Aorta (tissue), 5 donors: ENCODE results near the gene CGNL1. TPM values are rescaled to one million over a fixed set of nuclear protein-coding genes. Genes with fewer than 3 reads are reported as not detected.

ENCODE experiments used
- ATAC-seq: fragments of 200-7000 bp; cut with Tn5 transposase; one replicate; pipeline ENCODE4 v1.9.1; 2022; ENCODE audit warnings: moderate library complexity; ENCODE audit not compliant: low FRiP score
- DNase-seq, 2 donors: peaks; one replicate each; pipeline ENCODE4 v3.0.0-alpha.2; 2020
- H3K27ac ChIP-seq, 2 donors: one replicate each; pipeline ENCODE4 v1.5.1; 2013; ENCODE audit warnings: low read length in 2 of 2, mild to moderate bottlenecking in 2 of 2, moderate library complexity in 2 of 2, control low read depth in 1 of 2, inconsistent platforms in 1 of 2, low read depth in 1 of 2
- H3K27me3 ChIP-seq, 2 donors: one replicate each; pipeline ENCODE4 v1.6.1; 2013; ENCODE audit warnings: control low read depth in 1 of 2, low read length in 1 of 2, mild to moderate bottlenecking in 1 of 2, moderate library complexity in 1 of 2; ENCODE audit not compliant: insufficient read depth in 2 of 2, control insufficient read depth in 1 of 2
- H3K36me3 ChIP-seq, 2 donors: one replicate each; pipeline ENCODE4 v1.6.1; 2013; ENCODE audit warnings: control low read depth in 1 of 2, low read length in 1 of 2, mild to moderate bottlenecking in 1 of 2; ENCODE audit not compliant: insufficient read depth in 2 of 2, control insufficient read depth in 1 of 2
- H3K4me1 ChIP-seq, 2 donors: one replicate each; pipeline ENCODE4 v1.6.1; 2013; ENCODE audit warnings: low read length in 2 of 2, control low read depth in 1 of 2, mild to moderate bottlenecking in 1 of 2, moderate library complexity in 1 of 2; ENCODE audit not compliant: insufficient read depth in 2 of 2, control insufficient read depth in 1 of 2
- H3K4me3 ChIP-seq, 2 donors: one replicate each; pipeline ENCODE4 v1.5.1; 2013; ENCODE audit warnings: low read length in 2 of 2, control low read depth in 1 of 2, mild to moderate bottlenecking in 1 of 2
- H3K9me3 ChIP-seq: one replicate; pipeline ENCODE4 v1.6.1; 2013; ENCODE audit warnings: mild to moderate bottlenecking, low read length; ENCODE audit not compliant: control insufficient read depth
- WGBS, 2 donors: extraction: QIAGEN DNeasy Blood & Tissue Kit; methylation state at CpG; one replicate each; pipeline ENCODE4 v1.1.7; 2013; 5-methylcytosine and 5-hydroxymethylcytosine counted together
- intact Hi-C, 2 donors: fragments of 100-400 bp; cut with DNase I; formaldehyde crosslinking; loops; one replicate each; pipeline versions ENCODE4 v1.14.2 to v1.15.0; 2022
- polyA plus RNA-seq, 2 donors: library from polyadenylated mRNA; stranded (reverse); fragments of 200-250 nt; gene quantifications; one replicate each; pipeline ENCODE4 v1.2.3, GENCODE V29; 2013
- total RNA-seq, 2 donors: library from RNA; stranded (reverse); fragmentation: NEBNext Ultra II Directional; extraction: Animal tissue kit (Norgen Biotek cat#: 25700); gene quantifications; one replicate each; pipeline ENCODE4 v1.2.1, GENCODE V29; 2021
- donor health status: healthy with polysubstance abuse.
- donor health status: Bipolar disorder and iron deficiency.
- donor health status: DM: no; HTN: no; CAD: no.
- donor health status: DM: no; HTN: no; CAD: no.
- donor health status: DM: yes; HTN: yes; CAD: no.

Gene CGNL1
- total and polyA plus RNA-seq, 4 donors: 4.1 to 46.3 (median 12.4) TPM

DNA sequence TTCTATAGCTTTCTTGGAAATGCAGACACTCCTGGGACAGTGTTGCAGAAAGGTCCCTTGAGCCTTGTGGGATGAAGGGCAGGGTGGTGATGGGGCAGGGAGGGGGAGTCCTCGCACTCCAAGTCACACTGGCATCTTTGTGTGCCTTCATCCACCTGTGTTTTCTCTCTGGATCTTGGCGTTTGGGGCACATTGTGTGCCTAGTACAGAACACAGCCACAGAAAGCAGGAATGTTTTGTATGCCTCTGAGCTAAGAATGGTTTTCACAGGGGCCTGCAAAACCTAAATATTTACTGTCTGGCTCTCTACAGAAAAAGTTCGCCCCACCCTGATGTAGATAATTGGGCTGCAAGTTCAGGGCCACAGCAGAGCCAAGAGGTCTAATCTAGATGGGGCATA is 221.1 kb downstream of the CGNL1 start:
- no peak overlapping the region for H3K27ac ChIP-seq
- H3K9me3 ChIP-seq: no peaks in the 10 kb centered on the region
- intact Hi-C loops: no loop called here
- H3K4me3 ChIP-seq: no peak overlapping the region
- H3K4me1 ChIP-seq: no peaks in the 10 kb centered on the region
- 38 to 46% methylated on average over 3 of the region's 3 CpGs for WGBS, 2 donors
- H3K36me3 ChIP-seq: no peaks in the 10 kb centered on the region
- no peak for DNase-seq
- no peaks in the 10 kb centered on the region for H3K27me3 ChIP-seq
- no peak for ATAC-seq

- intact Hi-C loops: no loop called here
- Histone ChIP-seq H3K27me3 (no peaks in the 10 kb centered on the region), H3K36me3 (no peaks in the 10 kb centered on the region), H3K4me3 (no peak overlapping the region), H3K4me1 (no peaks in the 10 kb centered on the region), H3K9me3 (no peaks in the 10 kb centered on the region), H3K27ac (no peak overlapping the region)
- ATAC-seq: no peak
- WGBS, 2 donors: 95 to 96% methylated on average over 5 of the region's 5 CpGs
- DNase-seq: no peak
Observed at GRCh38 chr15:57598346-57598745, 222.0 kb downstream of the CGNL1 start.

GRCh38 chr15:57599296-57599810 is 223.0 kb downstream of the CGNL1 start:
- intact Hi-C loops: no loop called here
- no peaks in the 10 kb centered on the region for H3K36me3 ChIP-seq
- WGBS, 2 donors: 79 to 83% methylated on average over 10 of the region's 10 CpGs
- ATAC-seq (no peak), DNase-seq (no peak)
- H3K27me3 ChIP-seq: no peaks in the 10 kb centered on the region
- no peaks in the 10 kb centered on the region for H3K9me3 ChIP-seq
- no peak overlapping the region for H3K27ac ChIP-seq
- no peaks in the 10 kb centered on the region for H3K4me1 ChIP-seq
- no peak overlapping the region for H3K4me3 ChIP-seq

- ATAC-seq: no peak
- Histone ChIP-seq H3K27ac (no peak overlapping the region), H3K4me1 (no peaks in the 10 kb centered on the region), H3K4me3 (no peak overlapping the region), H3K27me3 (no peaks in the 10 kb centered on the region), H3K36me3 (no peaks in the 10 kb centered on the region), H3K9me3 (no peaks in the 10 kb centered on the region)
- DNase-seq: no peak
- WGBS, 2 donors: 93 to 95% methylated on average over 1 of the region's 1 CpG
- intact Hi-C loops: no loop called here
Observed at GRCh38 chr15:57600197-57600596, 223.9 kb downstream of the CGNL1 start.

Other genes with a start within 250 kb of the CGNL1 start
- 1 to 10 TPM in 1 of 2 donors, under 1 TPM in 1; 0.84 to 4.2 TPM for gene MYZAP, start 215.4 kb downstream of the CGNL1 start, total RNA-seq
- gene MYZAP, start 215.4 kb downstream of the CGNL1 start, polyA plus RNA-seq: 1 to 10 TPM in 1 of 2 donors, under 1 TPM in 1; 0.38 to 7.5 TPM